Stimulated activated CD4-positive, alpha-beta T cell treated with anti-CD3 and anti-CD28 coated beads, Interleukin-1b, Interleukin-23, amount 100 ng/mL, for 1 hour (primary cell): ENCODE data around the gene PRPF6.

Experiments
- DNase-seq, 2 donors: peaks; one replicate each; pipeline ENCODE4 v3.0.0-alpha.2; 2020; ENCODE audit warnings: low read depth in 2 of 2

PRPF6 gene

GRCh38 chr20:64076061-64076997, 95.4 kb downstream of the PRPF6 start:
- no peak for DNase-seq

GRCh38 chr20:64077094-64077493, 96.2 kb downstream of the PRPF6 start:
- no peak for DNase-seq

- no peak for DNase-seq
These were observed 96.6 kb downstream of the PRPF6 start for GRCh38 chr20:64077541-64077875.

- no peak for DNase-seq
These were observed 97.1 kb downstream of the PRPF6 start for GRCh38 chr20:64077876-64078551.

- DNase-seq, result no peak
These were observed 98.0 kb downstream of the PRPF6 start for GRCh38 chr20:64078934-64079272.

GRCh38 chr20:64079273-64080012, 98.5 kb downstream of the PRPF6 start, which contains the start of gene RGS19:
TSS of gene RGS19 (minus strand) at chr20:64079518. CDS start at chr20:64076886, 2,632 bp downstream.
- peak in 1 of 2 donors; percentile 34 for DNase-seq

- no peak for DNase-seq
These were observed 99.3 kb downstream of the PRPF6 start, which contains the start of gene OPRL1 for GRCh38 chr20:64080013-64080812. TSS of gene OPRL1 (plus strand) at chr20:64080082. CDS start at chr20:64092721, 12,639 bp downstream.

GRCh38 chr20:64080813-64081623, 100.1 kb downstream of the PRPF6 start:
- DNase-seq, result no peak

- no peak for DNase-seq
These were observed 100.7 kb downstream of the PRPF6 start for GRCh38 chr20:64081624-64081964.

GRCh38 chr20:64082126-64082731, 101.3 kb downstream of the PRPF6 start:
- no peak for DNase-seq
